A549 (cell line): Measurements from ENCODE around the gene CEP192. TPM values are rescaled to one million over a fixed set of nuclear protein-coding genes. Genes with fewer than 3 reads are reported as not detected.
"Not testable (repeated sequence)": the region's sequence is repeated elsewhere in the genome, so short reads cannot be mapped to it uniquely, and the experiment has no call there.

Source experiments
- ATAC-seq, 2 experiments: fragments of 200-7000 bp in 1 of 2; fragments of >200 bp in 1 of 2; cut with Nextera tagmentation in 1 of 2; cut with Tn5 transposase in 1 of 2; 3 replicates each; pipeline versions ENCODE4 v1.8.0 to v1.9.1; 2018 to 2020; ENCODE audit warnings: mild to moderate bottlenecking in 1 of 2, moderate library complexity in 1 of 2
- CTCF ChIA-PET: fragments of 300-600 bp; sonication (Branson Sonifier 250); formaldehyde crosslinking; extraction: SDS; loops from one replicate; lab custom pipeline; 2021; ENCODE audit warnings: antibody characterized with exemption, inconsistent platforms; lab: Yijun Ruan, JAX
- POLR2A ChIA-PET: fragments of 350-600 bp; formaldehyde crosslinking; extraction: SDS; loops from one replicate; lab custom pipeline; 2021; ENCODE audit warnings: antibody characterized with exemption, inconsistent platforms; lab: Yijun Ruan, JAX
- DNase-seq, 2 experiments: peaks; one replicate each; pipeline versions ENCODE4 v3.0.0 to v3.0.0-alpha.2; 2011 to 2016; ENCODE audit warnings: low read depth in 1 of 2, low spot score in 1 of 2
- FAIRE-seq: peaks from 2 replicates; lab custom pipeline; 2011; peaks lifted over from hg19 to GRCh38; lab: Jason Lieb, UNC
- H3K27ac ChIP-seq, 2 experiments: fragments of >200 bp; sonication (Bioruptor Twin); formaldehyde crosslinking; 3 replicates each; pipeline ENCODE4 v1.5.1; 2016 to 2017
- H3K4me1 ChIP-seq: fragments of >200 bp; sonication (Bioruptor Twin); formaldehyde crosslinking; 3 replicates; pipeline ENCODE4 v1.6.1; 2016
- H3K4me2 ChIP-seq: fragments of >200 bp; sonication (Bioruptor Twin); formaldehyde crosslinking; 3 replicates; pipeline ENCODE4 v1.6.1; 2016
- H3K4me3 ChIP-seq: fragments of >200 bp; sonication (Bioruptor Twin); formaldehyde crosslinking; 3 replicates; pipeline ENCODE4 v1.5.1; 2016
- H3K9me3 ChIP-seq: fragments of >200 bp; sonication (Bioruptor Twin); formaldehyde crosslinking; 3 replicates; pipeline ENCODE4 v1.6.1; 2016
- CBX2 ChIP-seq: fragments of 200-600 bp; sonication (generic); IDR thresholded peaks from 2 replicates; pipeline ENCODE4 v1.6.1; 2016; ENCODE audit warnings: low read depth, mild to moderate bottlenecking, borderline replicate concordance
- CEBPB ChIP-seq, 2 experiments: fragments of >200 bp in 1 of 2; sonication (Bioruptor Twin) in 1 of 2; formaldehyde crosslinking in 1 of 2; IDR thresholded peaks; 2 replicates each; pipeline ENCODE4 v1.6.1; 2012 to 2016
- CTCF ChIP-seq: fragments of >200 bp; sonication (Bioruptor Twin); formaldehyde crosslinking; IDR thresholded peaks from 3 replicates; pipeline ENCODE4 v1.5.1; 2016
- EHF ChIP-seq: fragments of 250-450 bp; sonication (Bioruptor Pico); IDR thresholded peaks from 2 replicates; pipeline ENCODE4 v1.5.0; 2020; ENCODE audit warnings: mild to moderate bottlenecking
- ESRRA ChIP-seq: fragments of 150-350 bp; IDR thresholded peaks from 2 replicates; pipeline ENCODE4 v1.6.1; 2014; ENCODE audit warnings: mild to moderate bottlenecking, low read length, borderline replicate concordance
- FOSB ChIP-seq: fragments of 250-450 bp; sonication (Bioruptor Pico); IDR thresholded peaks from 2 replicates; pipeline ENCODE4 v1.5.0; 2020; ENCODE audit warnings: mild to moderate bottlenecking, moderate library complexity
- HEYL ChIP-seq: fragments of 250-450 bp; sonication (Bioruptor Pico); IDR thresholded peaks from 2 replicates; pipeline ENCODE4 v1.8.0; 2021; ENCODE audit warnings: mild to moderate bottlenecking, moderate library complexity
- HOXB13 ChIP-seq: fragments of 250-450 bp; sonication (Bioruptor Pico); IDR thresholded peaks from 2 replicates; pipeline ENCODE4 v1.5.0; 2020; ENCODE audit warnings: low read depth, mild to moderate bottlenecking, moderate library complexity
- JUN ChIP-seq, 2 experiments: fragments of >200 bp; sonication (Bioruptor Twin); formaldehyde crosslinking; IDR thresholded peaks; 2 replicates in 1 of 2; 3 replicates in 1 of 2; pipeline ENCODE4 v1.6.1; 2016 to 2017
- JUNB ChIP-seq: fragments of >200 bp; sonication (Bioruptor Twin); formaldehyde crosslinking; IDR thresholded peaks from 2 replicates; pipeline ENCODE4 v1.6.1; 2016
- PHF8 ChIP-seq: fragments of 200-600 bp; sonication (generic); IDR thresholded peaks from 2 replicates; pipeline ENCODE4 v1.6.1; 2016; ENCODE audit warnings: low read depth, mild to moderate bottlenecking, antibody characterized with exemption, moderate library complexity, borderline replicate concordance
- RARB ChIP-seq: fragments of 250-450 bp; sonication (Bioruptor Pico); IDR thresholded peaks from 2 replicates; pipeline ENCODE4 v1.8.0; 2021; ENCODE audit warnings: mild to moderate bottlenecking, moderate library complexity
- RFX5 ChIP-seq: fragments of 450-650 bp; IDR thresholded peaks from 2 replicates; pipeline ENCODE4 v1.7.1; 2014; ENCODE audit warnings: antibody characterized with exemption, mild to moderate bottlenecking, moderate library complexity
- SMC3 ChIP-seq: fragments of >200 bp; sonication (Bioruptor Twin); formaldehyde crosslinking; IDR thresholded peaks from 3 replicates; pipeline ENCODE4 v1.6.1; 2018; ENCODE audit warnings: inconsistent platforms
- TFCP2L1 ChIP-seq: fragments of 250-450 bp; sonication (Bioruptor Pico); IDR thresholded peaks from 2 replicates; pipeline ENCODE4 v1.5.0; 2021; ENCODE audit warnings: mild to moderate bottlenecking
- ZC3H11A ChIP-seq: fragments of 450-650 bp; IDR thresholded peaks from 2 replicates; pipeline ENCODE4 v1.6.1; 2014; ENCODE audit warnings: antibody characterized with exemption, mild to moderate bottlenecking
- ZSCAN20 ChIP-seq: fragments of 250-450 bp; sonication (Bioruptor Pico); IDR thresholded peaks from 2 replicates; pipeline ENCODE4 v1.8.0; 2022; ENCODE audit warnings: mild to moderate bottlenecking, moderate library complexity
- WGBS: methylation state at CpG from one replicate; pipeline ENCODE4 v1.1.6; 2017; ENCODE audit errors: missing lambda C conversion rate; 5-methylcytosine and 5-hydroxymethylcytosine counted together
- polyA plus RNA-seq, 4 experiments: library from polyadenylated mRNA; depleted of rRNA in 3 of 4; stranded (reverse); fragments of >200 nt; fragmentation: RNase III in 1 of 4; extraction: RNeasy Plus Mini Kit Qiagen cat#74134 plus additional on column Dnase treatment in 1 of 4; gene quantifications; 2 replicates in 3 of 4; 3 replicates in 1 of 4; pipeline ENCODE4 v1.2.3, GENCODE V29; 2011 to 2017
- TF ChIP-seq, protein P1 (sequence below): fragments of 200-600 bp; sonication (generic); IDR thresholded peaks from 2 replicates; pipeline ENCODE4 v1.6.1; 2016; ENCODE audit warnings: antibody characterized with exemption, mild to moderate bottlenecking, moderate library complexity
- TF ChIP-seq, protein P2 (sequence below): fragments of 150-350 bp; IDR thresholded peaks from 2 replicates; pipeline ENCODE4 v1.6.1; 2014; ENCODE audit warnings: low read depth, mild to moderate bottlenecking, low read length
- TF ChIP-seq, protein P3 (sequence below): fragments of 250-450 bp; sonication (Bioruptor Pico); IDR thresholded peaks from 2 replicates; pipeline ENCODE4 v1.5.0; 2021; ENCODE audit warnings: mild to moderate bottlenecking, moderate library complexity, borderline replicate concordance

CEP192 gene
- polyA plus RNA-seq, 2 of the 4 experiments (the other 2 are of a cell fraction), result 8.9 to 21.1 TPM

DNA sequence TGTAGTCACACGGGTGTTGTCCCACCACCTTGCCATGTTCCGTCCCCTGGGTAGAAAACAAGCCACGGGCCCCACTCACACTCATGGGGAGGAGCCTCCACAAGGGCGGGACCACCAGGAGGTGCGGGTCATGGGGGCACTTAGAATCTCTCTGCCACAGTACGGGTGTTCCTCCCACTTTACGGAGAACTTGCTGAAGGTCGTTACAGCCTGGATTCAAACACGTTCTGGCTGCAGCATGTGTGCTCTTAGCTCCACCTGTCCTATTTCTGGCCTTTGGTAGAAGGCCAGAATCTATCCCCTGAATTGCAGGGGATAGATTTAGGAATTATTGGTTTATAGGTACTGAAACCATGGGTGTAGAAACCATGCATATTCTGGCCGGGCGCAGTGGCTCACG is 14.9 kb upstream of the CEP192 start:
- ChIA-PET CTCF (no interaction called here), POLR2A (interaction anchor here (0.6 kb wide), 1 partner anchor 139 kb away, joined by 5 read pairs; no protein-coding TSS in a partner anchor)
- WGBS, result 89% methylated on average over 12 of the region's 12 CpGs
- FAIRE-seq, result no peak
- Histone ChIP-seq H3K4me1 (no peaks in the 10 kb centered on the region), H3K27ac (no peak overlapping the region), H3K4me2 (no peak overlapping the region), H3K4me3 (no peak overlapping the region), H3K9me3 (no peaks in the 10 kb centered on the region)
- TF ChIP-seq ZSCAN20 (CRISPR knock-in tag) (no peak), JUNB (no peak), HOXB13 (CRISPR knock-in tag) (no peak), SMC3 (no peak), HEYL (CRISPR knock-in tag) (no peak)
- ATAC-seq, result no peak
- DNase-seq, result no peak

DNA sequence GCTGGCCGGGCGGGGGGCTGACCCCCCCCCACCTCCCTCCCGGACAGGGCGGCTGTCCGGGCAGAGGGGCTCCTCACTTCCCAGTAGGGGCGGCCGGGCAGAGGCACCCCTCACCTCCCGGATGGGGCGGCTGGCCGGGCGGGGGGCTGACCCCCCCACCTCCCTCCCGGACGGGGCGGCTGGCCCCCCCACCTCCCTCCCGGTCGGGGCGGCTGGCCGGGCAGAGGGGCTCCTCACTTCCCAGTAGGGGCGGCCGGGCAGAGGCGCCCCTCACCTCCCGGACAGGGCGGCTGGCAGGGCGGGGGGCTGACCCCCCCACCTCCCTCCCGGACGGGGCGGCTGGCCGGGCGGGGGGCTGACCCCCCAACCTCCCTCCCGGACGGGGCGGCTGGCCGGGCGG is 11.1 kb upstream of the CEP192 start:
- DNase-seq, FAIRE-seq, H3K4me3 ChIP-seq, H3K4me1 ChIP-seq, CTCF ChIA-PET, H3K4me2 ChIP-seq, ATAC-seq, H3K27ac ChIP-seq, POLR2A ChIA-PET, H3K9me3 ChIP-seq: not testable (repeated sequence)
- no CpG with 5 or more reads among the region's 34 CpGs for WGBS

GRCh38 chr18:12989397-12990122 is 1.6 kb upstream of the CEP192 start:
- Histone ChIP-seq H3K4me2 (peak overlapping the region; percentile 83; the same call in 2 of the 3 replicates), H3K4me3 (no peak overlapping the region)
- FAIRE-seq, result no peak

More at GRCh38 chr18:12989397-12990122, 1.6 kb upstream of the CEP192 start:
- ChIA-PET CTCF (no interaction called here), POLR2A (no interaction called here)
- H3K27ac ChIP-seq, result no peak overlapping the region
- H3K9me3 ChIP-seq, result no peaks in the 10 kb centered on the region
- DNase-seq (no peak), ATAC-seq (no peak)
- 84% methylated on average over 8 of the region's 8 CpGs for WGBS
- TF ChIP-seq CEBPB (IDR thresholded peaks at IDR 0.05), result no peak
- TF ChIP-seq HEYL (CRISPR knock-in tag), result no peak
- TF ChIP-seq RFX5, result no peak
- no peak for TF ChIP-seq ESRRA
- no peak for TF ChIP-seq RARB (CRISPR knock-in tag)
- TF ChIP-seq, protein P1, sequence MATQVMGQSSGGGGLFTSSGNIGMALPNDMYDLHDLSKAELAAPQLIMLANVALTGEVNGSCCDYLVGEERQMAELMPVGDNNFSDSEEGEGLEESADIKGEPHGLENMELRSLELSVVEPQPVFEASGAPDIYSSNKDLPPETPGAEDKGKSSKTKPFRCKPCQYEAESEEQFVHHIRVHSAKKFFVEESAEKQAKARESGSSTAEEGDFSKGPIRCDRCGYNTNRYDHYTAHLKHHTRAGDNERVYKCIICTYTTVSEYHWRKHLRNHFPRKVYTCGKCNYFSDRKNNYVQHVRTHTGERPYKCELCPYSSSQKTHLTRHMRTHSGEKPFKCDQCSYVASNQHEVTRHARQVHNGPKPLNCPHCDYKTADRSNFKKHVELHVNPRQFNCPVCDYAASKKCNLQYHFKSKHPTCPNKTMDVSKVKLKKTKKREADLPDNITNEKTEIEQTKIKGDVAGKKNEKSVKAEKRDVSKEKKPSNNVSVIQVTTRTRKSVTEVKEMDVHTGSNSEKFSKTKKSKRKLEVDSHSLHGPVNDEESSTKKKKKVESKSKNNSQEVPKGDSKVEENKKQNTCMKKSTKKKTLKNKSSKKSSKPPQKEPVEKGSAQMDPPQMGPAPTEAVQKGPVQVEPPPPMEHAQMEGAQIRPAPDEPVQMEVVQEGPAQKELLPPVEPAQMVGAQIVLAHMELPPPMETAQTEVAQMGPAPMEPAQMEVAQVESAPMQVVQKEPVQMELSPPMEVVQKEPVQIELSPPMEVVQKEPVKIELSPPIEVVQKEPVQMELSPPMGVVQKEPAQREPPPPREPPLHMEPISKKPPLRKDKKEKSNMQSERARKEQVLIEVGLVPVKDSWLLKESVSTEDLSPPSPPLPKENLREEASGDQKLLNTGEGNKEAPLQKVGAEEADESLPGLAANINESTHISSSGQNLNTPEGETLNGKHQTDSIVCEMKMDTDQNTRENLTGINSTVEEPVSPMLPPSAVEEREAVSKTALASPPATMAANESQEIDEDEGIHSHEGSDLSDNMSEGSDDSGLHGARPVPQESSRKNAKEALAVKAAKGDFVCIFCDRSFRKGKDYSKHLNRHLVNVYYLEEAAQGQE, result no peak
- no peak for TF ChIP-seq PHF8
- TF ChIP-seq JUN (IDR thresholded peaks at IDR 0.05), result no peak
- no peak for TF ChIP-seq FOSB
- TF ChIP-seq, protein P2, sequence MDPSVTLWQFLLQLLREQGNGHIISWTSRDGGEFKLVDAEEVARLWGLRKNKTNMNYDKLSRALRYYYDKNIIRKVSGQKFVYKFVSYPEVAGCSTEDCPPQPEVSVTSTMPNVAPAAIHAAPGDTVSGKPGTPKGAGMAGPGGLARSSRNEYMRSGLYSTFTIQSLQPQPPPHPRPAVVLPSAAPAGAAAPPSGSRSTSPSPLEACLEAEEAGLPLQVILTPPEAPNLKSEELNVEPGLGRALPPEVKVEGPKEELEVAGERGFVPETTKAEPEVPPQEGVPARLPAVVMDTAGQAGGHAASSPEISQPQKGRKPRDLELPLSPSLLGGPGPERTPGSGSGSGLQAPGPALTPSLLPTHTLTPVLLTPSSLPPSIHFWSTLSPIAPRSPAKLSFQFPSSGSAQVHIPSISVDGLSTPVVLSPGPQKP, result no peak
- no peak for TF ChIP-seq CTCF
- TF ChIP-seq ZC3H11A, result no peak
- no peak for TF ChIP-seq EHF (CRISPR knock-in tag)
- TF ChIP-seq, protein P3, sequence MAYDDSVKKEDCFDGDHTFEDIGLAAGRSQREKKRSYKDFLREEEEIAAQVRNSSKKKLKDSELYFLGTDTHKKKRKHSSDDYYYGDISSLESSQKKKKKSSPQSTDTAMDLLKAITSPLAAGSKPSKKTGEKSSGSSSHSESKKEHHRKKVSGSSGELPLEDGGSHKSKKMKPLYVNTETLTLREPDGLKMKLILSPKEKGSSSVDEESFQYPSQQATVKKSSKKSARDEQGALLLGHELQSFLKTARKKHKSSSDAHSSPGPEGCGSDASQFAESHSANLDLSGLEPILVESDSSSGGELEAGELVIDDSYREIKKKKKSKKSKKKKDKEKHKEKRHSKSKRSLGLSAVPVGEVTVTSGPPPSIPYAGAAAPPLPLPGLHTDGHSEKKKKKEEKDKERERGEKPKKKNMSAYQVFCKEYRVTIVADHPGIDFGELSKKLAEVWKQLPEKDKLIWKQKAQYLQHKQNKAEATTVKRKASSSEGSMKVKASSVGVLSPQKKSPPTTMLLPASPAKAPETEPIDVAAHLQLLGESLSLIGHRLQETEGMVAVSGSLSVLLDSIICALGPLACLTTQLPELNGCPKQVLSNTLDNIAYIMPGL (CRISPR knock-in tag), result no peak
- TF ChIP-seq HOXB13 (CRISPR knock-in tag), result no peak
- no peak for TF ChIP-seq CBX2
- TF ChIP-seq TFCP2L1 (CRISPR knock-in tag), result no peak
- peaks cover 17% of the 10 kb centered on the region for H3K4me1 ChIP-seq
